Common myeloid progenitor, CD34-positive (primary cell): ENCODE data around the gene CEPT1.

Experiments used
- CTCF ChIA-PET: fragments of 350-600 bp; sonication (Branson Sonifier 250); formaldehyde crosslinking; loops from one replicate; lab custom pipeline; 2021; ENCODE audit warnings: antibody characterized with exemption; lab: Charles Lee
- POLR2A ChIA-PET: fragments of 350-600 bp; sonication (Branson Sonifier 250); formaldehyde crosslinking; loops from one replicate; lab custom pipeline; 2021; ENCODE audit warnings: antibody characterized with exemption; lab: Charles Lee
- DNase-seq, 3 donors: peaks; one replicate each; pipeline versions ENCODE4 v3.0.0 to v3.0.0-alpha.2; 2013
- H3K27ac ChIP-seq, 2 experiments: 1 replicate in 1 of 2; 2 replicates in 1 of 2; pipeline ENCODE4 v1.7.0; 2013; ENCODE audit warnings: inconsistent platforms in 2 of 2, low read length in 2 of 2, mild to moderate bottlenecking in 2 of 2, low read depth in 1 of 2, moderate library complexity in 1 of 2; ENCODE audit not compliant: severe bottlenecking in 2 of 2, insufficient read depth in 1 of 2, poor library complexity in 1 of 2
- H3K27me3 ChIP-seq, 5 experiments: replicated peaks in 2 of 5; 1 replicate in 3 of 5; 2 replicates in 2 of 5; pipeline versions ENCODE4 v1.6.1 to v1.7.0; 2013; ENCODE audit warnings: low read length in 4 of 5, mild to moderate bottlenecking in 2 of 5, moderate library complexity in 2 of 5, inconsistent platforms in 1 of 5; ENCODE audit not compliant: insufficient read depth in 5 of 5, control insufficient read depth in 4 of 5
- H3K36me3 ChIP-seq, 4 experiments: 1 replicate in 2 of 4; 2 replicates in 2 of 4; pipeline versions ENCODE4 v1.6.1 to v1.7.0; 2013; ENCODE audit warnings: low read length in 3 of 4, control low read depth in 1 of 4, mild to moderate bottlenecking in 1 of 4; ENCODE audit not compliant: control insufficient read depth in 4 of 4, insufficient read depth in 4 of 4
- H3K4me1 ChIP-seq, 4 experiments: 1 replicate in 3 of 4; 2 replicates in 1 of 4; pipeline versions ENCODE4 v1.6.1 to v1.7.1; 2013; ENCODE audit warnings: low read length in 3 of 4, mild to moderate bottlenecking in 3 of 4, control low read depth in 1 of 4, inconsistent platforms in 1 of 4, moderate library complexity in 1 of 4; ENCODE audit not compliant: control insufficient read depth in 4 of 4, insufficient read depth in 4 of 4; ENCODE audit errors: control extremely low read depth in 1 of 4
- H3K4me3 ChIP-seq, 7 experiments: 1 replicate in 4 of 7; 2 replicates in 3 of 7; pipeline versions ENCODE4 v1.5.1 to v1.7.0; 2013; ENCODE audit warnings: mild to moderate bottlenecking in 7 of 7, low read length in 6 of 7, moderate library complexity in 6 of 7, inconsistent platforms in 2 of 7, low read depth in 2 of 7, control low read depth in 1 of 7; ENCODE audit not compliant: insufficient read depth in 4 of 7, control insufficient read depth in 1 of 7; ENCODE audit errors: extremely low read depth in 1 of 7
- H3K9me3 ChIP-seq, 5 experiments: 1 replicate in 4 of 5; 2 replicates in 1 of 5; pipeline versions ENCODE4 v1.6.1 to v1.7.1; 2013; ENCODE audit warnings: low read length in 4 of 5, mild to moderate bottlenecking in 2 of 5, inconsistent platforms in 1 of 5, low read depth in 1 of 5, moderate library complexity in 1 of 5; ENCODE audit not compliant: control insufficient read depth in 4 of 5, insufficient read depth in 2 of 5; ENCODE audit errors: control extremely low read depth in 1 of 5
- WGBS: methylation state at CpG from one replicate; pipeline ENCODE4 v1.1.5; 2013; ENCODE audit not compliant: insufficient coverage; 5-methylcytosine and 5-hydroxymethylcytosine counted together

Gene CEPT1

DNA sequence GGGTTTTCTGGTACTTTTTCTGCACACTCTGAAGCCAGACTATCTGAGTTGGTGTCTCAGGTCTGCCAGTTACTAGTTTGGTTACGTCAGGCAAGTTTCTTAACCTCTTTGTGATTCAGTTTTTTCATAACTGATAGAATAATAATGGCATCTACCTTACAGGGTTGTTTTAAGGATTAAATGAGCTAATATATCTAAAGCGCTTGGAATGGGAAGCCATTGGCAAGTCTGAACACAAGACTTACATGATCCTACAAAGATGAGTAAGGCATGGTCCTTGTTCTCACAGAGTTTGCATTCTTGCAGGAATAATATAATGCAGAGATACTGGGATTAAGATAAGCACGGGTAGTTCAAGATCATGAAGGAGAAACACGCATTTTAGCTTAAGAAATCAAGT is 69.6 kb downstream of the CEPT1 start:
- Histone ChIP-seq H3K36me3 (no peaks in the 10 kb centered on the region), H3K27me3 (no peaks in the 10 kb centered on the region), H3K9me3 (peaks cover 0 to 5% (median 0%) of the 10 kb centered on the region in 5 experiments), H3K4me3 (no peak overlapping the region), H3K27ac (no peak overlapping the region), H3K4me1 (peaks cover 13 to 50% (median 26%) of the 10 kb centered on the region in 4 experiments)
- ChIA-PET CTCF (interaction anchor here (1.0 kb wide), 1 partner anchor 11 kb away, joined by 4 read pairs; no protein-coding TSS in a partner anchor), POLR2A (no interaction called here)
- WGBS: 100% methylated on average over 2 of the region's 4 CpGs
- no peak for DNase-seq

DNA sequence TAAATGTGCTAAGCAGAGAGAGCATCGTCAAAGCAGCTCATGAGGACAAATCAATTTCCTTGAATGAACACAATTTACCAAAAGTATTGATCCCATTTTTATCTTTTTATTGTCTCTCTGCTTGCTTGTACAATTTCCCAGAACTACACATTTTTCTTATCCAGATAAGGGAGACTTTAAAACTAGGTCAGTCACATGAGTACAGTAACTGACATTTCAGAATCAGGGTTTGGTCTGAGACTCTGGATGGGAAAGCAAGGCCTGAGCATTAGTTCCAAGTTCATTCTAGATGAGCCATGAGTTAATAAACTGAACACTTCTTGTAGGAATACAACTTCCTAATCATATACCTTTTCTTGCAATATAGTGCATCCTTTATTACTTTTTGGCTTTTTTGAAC is 71.9 kb downstream of the CEPT1 start:
- ChIA-PET CTCF (no interaction called here), POLR2A (no interaction called here)
- Histone ChIP-seq H3K27ac (no peak overlapping the region), H3K36me3 (no peaks in the 10 kb centered on the region), H3K27me3 (no peaks in the 10 kb centered on the region), H3K4me3 (no peak overlapping the region), H3K9me3 (peaks cover 0 to 5% (median 0%) of the 10 kb centered on the region in 5 experiments), H3K4me1 (peaks cover 19 to 50% (median 32%) of the 10 kb centered on the region in 4 experiments)
- WGBS: 86% methylated on average over 1 of the region's 1 CpG
- DNase-seq: no peak

DNA sequence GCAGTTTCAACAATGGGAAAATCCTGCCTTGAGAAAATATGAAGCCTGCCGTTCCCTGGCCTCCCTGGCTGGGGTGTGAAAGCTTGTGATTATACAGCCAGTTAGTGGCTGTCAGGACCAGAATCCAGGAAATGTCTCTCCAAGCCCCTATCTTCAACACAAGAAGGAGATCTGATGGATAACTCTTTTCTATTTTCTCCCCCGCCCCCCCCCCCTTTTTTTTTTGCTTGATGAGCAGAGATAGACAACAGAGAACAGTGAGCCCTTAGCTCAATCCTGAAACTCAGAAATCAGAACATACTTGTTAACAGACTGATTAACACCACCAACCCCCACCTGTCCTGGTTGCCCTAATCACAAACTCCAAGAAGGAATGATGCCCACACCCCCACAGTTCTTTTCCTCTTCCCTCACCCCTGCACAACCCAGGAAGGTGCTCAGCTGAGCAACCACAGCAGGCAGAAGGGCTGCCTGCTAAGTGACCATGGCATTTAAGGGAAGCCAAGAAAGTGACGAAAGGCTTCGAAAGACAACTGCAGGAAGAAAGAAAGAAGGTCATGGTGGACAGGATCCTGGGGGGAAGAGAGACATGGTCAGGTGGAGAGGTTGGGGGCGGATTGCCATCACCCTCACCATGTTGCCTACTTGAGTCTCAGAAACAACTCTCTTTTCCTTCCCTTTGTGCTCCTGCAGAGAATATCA is 72.8 kb downstream of the CEPT1 start:
- no peak for DNase-seq
- no peak overlapping the region for H3K27ac ChIP-seq
- H3K4me3 ChIP-seq: no peak overlapping the region
- no peaks in the 10 kb centered on the region for H3K36me3 ChIP-seq
- ChIA-PET CTCF (no interaction called here), POLR2A (no interaction called here)
- WGBS: 86% methylated on average over 5 of the region's 5 CpGs
- peaks cover 25 to 56% (median 36%) of the 10 kb centered on the region in 4 experiments for H3K4me1 ChIP-seq
- H3K9me3 ChIP-seq: peaks cover 0 to 5% (median 0%) of the 10 kb centered on the region in 5 experiments
- no peaks in the 10 kb centered on the region for H3K27me3 ChIP-seq

DNA sequence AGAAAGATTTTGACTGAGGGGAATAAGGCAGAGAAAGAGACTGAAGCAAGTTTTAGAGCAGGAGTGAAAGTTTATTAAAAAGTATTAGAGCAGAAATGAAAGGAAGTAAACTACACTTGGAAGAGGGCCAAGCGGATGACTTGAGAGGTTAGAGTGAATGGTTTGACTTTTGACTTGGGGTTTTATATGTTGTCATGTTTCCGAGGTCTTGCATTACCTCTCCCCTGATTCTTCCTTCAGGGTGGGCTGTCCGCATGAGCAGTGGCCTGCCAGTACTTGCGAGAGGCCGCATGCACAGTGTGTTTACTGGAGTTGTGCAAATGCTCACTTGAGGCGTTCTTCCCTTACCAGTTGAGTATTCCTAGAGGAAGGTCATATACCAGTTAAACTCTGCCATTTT is 73.4 kb downstream of the CEPT1 start:
- POLR2A ChIA-PET: no interaction called here
- Histone ChIP-seq H3K27ac (no peak overlapping the region), H3K36me3 (no peaks in the 10 kb centered on the region), H3K4me1 (peaks cover 26 to 57% (median 37%) of the 10 kb centered on the region in 4 experiments), H3K4me3 (no peak overlapping the region), H3K9me3 (peaks cover 0 to 5% (median 0%) of the 10 kb centered on the region in 5 experiments), H3K27me3 (no peaks in the 10 kb centered on the region)
- CTCF ChIA-PET: interaction anchor here (10.6 kb wide), 1 partner anchor 13 kb away, joined by 123 read pairs; the partner anchor contains the start of gene DENND2D
- WGBS: 90% methylated on average over 5 of the region's 6 CpGs
- DNase-seq: peak in 2 of 3 donors; percentile 65 to 69

DNA sequence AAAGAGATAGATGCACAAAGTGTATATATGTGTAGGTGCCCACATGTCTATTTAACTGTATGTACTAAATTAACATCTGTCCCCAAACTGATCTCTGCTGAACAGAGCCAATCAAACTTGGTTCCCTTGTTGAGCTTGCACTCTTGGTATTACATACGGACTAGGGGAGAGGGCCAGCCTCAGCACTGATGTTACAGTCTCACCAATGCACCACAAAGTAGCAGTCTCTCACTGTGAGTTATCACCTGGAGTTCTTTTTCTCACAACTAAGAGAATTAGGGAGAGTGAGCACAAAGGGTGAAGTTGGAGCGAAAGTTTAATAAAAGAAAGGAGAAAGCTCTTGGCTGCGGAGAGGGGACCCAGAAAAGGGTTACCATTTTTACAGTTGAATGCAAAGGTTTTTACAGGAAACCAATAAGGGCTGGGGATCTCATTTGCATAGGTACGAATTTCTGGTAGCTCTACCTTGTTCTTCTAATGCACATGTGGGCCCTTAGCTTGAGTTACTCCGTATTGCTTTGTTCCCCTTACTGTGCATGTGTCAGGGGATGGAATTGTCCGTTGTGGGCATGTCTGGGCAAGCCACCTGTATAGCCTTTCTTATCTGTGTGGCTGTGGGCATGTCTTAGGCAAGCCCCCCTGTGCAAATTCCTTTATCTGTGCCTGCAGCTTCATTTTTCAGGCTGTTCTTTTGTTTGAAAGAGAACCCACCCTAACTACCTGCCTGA is 74.2 kb downstream of the CEPT1 start:
- Histone ChIP-seq H3K9me3 (peaks cover 0 to 5% (median 0%) of the 10 kb centered on the region in 5 experiments), H3K4me1 (peaks cover 26 to 57% (median 39%) of the 10 kb centered on the region in 4 experiments), H3K36me3 (no peaks in the 10 kb centered on the region), H3K4me3 (no peak overlapping the region), H3K27me3 (no peaks in the 10 kb centered on the region), H3K27ac (no peak overlapping the region)
- 72% methylated on average over 5 of the region's 6 CpGs for WGBS
- CTCF ChIA-PET: interaction anchor here (0.8 to 10.6 kb wide), 3 partner anchors 9 to 50 kb away, joined by 4 to 123 read pairs (median 5); partner anchors contain the start of gene DENND2D
- DNase-seq: peak in 2 of 3 donors; percentile 57 to 79
- POLR2A ChIA-PET: no interaction called here

DNA sequence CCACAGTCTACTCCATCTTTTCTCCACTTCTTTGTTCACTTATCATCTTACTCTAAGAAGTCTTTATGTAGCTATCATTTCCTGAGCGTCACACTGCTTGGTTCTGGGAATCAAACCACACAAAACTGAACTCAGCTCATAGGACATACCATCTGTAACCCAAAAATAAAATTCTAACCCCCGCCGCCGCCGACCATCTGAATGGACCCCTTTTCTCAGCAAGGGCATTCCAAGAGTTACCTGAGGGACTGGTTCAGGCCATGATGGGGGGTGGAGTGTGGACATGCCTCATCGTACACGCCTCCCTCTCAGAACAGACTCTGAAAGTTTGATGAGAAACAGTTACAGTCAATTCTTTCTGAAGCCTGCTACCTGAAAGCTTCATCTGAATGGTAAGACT is 74.9 kb downstream of the CEPT1 start:
- H3K9me3 ChIP-seq: peaks cover 0 to 5% (median 0%) of the 10 kb centered on the region in 5 experiments
- H3K27me3 ChIP-seq: no peaks in the 10 kb centered on the region
- POLR2A ChIA-PET: interaction anchor here (0.6 kb wide), 1 partner anchor 11 kb away, joined by 3 read pairs; no protein-coding TSS in a partner anchor
- DNase-seq: no peak
- H3K4me1 ChIP-seq: peaks cover 26 to 64% (median 43%) of the 10 kb centered on the region in 4 experiments
- CTCF ChIA-PET: interaction anchor here (1.3 to 10.6 kb wide), 4 partner anchors 8 to 185 kb away, joined by 3 to 123 read pairs (median 4); partner anchors contain the start of gene DENND2D
- H3K4me3 ChIP-seq: no peak overlapping the region
- WGBS: 90% methylated on average over 3 of the region's 7 CpGs
- H3K36me3 ChIP-seq: no peaks in the 10 kb centered on the region
- no peak overlapping the region for H3K27ac ChIP-seq
